ENCODE data around the gene PURB.

- TF ChIP-seq CTCF (IDR thresholded peaks at IDR 0.05) (peak in 1 of 4 donors; percentile 8), POLR2A (IDR thresholded peaks at IDR 0.05) (no peak)
Measured at GRCh38 chr7:44858161-44858560, 27.2 kb downstream of the PURB start.

Data from right lobe of liver (tissue), 4 donors.